ENCODE data around the gene PPP1R13B.

The PPP1R13B gene

DNA sequence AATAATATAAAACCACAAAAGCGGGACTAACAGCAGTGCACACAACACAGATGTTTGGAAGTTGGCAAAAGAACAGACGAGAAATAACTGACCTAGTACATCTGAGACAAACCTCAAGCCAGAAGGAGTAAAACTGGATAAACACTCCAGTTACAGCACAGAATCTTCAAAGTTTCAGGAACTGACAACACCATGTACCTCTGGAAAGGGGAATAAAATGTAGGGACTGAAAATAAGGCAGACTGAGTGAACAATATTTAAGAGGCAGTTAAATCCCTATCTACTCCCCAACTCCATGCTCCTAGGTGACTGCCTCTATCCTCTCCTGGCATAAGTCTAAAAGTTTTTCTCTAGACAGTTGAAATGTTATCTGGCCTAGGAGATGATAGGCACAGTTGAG, 73.9 kb downstream of the PPP1R13B start:
- no peak for DNase-seq

GRCh38 chr14:103772078-103772712, 75.2 kb downstream of the PPP1R13B start:
- DNase-seq = no peak

DNA sequence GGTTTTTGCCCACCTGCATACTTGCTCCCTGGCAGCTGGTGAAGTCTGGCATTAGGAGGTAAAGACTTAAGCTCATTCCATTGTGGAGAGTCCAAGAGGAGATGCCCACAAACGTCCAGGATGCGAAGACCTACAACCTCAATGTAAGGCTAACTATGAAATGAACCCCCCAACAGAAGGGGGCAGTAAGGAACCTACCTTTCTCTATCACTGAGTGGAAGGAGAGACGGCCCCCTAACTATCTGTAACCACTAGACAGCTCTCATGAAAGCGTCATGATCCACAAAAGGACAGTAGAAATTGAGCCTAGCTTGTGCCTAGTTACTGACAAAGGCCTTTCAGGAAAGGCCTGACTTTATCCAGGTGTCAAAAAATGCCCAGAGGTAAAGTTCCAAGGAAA, 76.5 kb downstream of the PPP1R13B start:
- DNase-seq = no peak

DNA sequence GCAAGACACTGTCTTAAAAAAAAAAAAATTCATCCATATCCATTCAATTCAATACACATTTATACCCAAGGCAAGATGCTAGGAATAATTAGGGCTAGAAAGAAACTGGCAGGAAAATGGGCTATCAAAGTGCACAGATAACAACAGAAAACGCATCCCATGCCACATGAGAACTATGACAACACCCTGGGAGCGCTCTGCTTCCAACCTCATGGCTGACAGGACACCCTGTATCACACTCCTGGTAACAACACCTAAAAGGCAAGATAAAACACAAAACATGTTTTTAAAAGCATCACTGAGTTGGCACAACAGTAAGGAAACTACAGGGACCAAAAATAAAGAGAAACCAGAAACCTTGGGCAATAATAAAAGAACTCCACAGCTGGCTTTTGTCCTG, 76.9 kb downstream of the PPP1R13B start:
- no peak for DNase-seq

DNA sequence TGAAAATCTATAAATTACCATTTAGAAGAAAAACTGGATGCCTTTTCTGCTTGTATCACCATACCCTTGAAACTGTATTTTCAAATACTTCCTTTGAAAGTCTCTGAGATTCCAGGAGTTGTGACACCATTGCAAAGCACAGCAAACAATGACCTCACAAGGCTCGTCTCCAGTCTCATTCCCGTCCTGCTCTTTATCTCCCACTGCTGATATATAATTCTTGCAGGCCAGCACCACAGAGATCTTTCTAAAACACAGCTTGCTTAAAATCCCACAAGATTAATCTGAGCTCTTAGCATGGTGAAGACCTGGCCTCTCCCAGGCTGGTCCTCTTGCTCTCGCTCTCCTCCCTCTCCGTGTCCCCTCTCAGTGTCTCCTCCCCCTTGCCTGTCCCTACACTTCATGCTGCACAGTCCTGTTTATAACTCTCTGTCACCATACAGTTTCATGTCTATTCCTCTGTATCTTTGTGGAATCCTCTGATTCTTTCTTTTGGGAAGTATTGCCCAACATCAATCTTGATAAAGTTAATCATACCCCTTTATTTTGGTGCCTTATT, 80.0 kb downstream of the PPP1R13B start:
- no peak for DNase-seq

DNA sequence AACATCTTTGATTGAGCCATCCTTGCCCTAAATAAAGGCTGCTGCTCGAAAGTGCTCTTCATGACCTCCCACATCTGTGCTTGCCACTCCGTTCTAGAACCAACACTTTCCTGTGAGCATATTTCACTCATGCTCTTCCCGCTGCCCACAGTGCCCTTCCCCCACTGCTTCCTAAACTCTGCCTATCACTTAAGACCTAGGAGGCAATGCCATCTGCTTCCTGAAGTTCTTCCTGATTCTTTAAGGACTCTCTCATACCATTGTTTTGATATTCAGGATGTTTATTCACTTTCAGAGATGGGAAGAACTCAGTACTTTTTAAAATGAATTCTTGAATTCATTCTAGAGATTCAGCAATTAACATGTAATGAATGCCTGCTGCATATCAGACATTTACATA, 81.8 kb downstream of the PPP1R13B start:
- no peak for DNase-seq

- no peak for DNase-seq
These were observed 83.5 kb downstream of the PPP1R13B start for GRCh38 chr14:103763730-103764488.

GRCh38 chr14:103762541-103762940, 84.8 kb downstream of the PPP1R13B start:
- DNase-seq = no peak

DNA sequence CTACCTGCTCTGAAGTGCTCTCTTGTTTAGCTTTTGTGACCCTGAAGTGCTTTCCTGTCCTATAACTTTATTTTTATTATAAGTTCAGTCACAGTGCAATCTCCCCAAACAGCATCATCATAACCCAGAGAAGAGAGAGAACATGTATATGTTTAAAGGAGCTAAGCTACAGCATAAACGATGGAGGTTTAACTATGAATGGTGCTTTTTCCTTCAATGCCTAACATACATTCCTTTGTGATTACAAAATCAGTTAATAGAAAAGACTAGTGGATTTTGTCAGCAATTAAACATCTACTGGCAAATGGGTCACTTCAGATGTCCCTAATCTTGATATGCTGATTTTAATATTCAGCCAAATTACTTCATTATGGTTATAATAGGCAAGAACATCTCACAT, 85.3 kb downstream of the PPP1R13B start:
- DNase-seq = no peak

DNA sequence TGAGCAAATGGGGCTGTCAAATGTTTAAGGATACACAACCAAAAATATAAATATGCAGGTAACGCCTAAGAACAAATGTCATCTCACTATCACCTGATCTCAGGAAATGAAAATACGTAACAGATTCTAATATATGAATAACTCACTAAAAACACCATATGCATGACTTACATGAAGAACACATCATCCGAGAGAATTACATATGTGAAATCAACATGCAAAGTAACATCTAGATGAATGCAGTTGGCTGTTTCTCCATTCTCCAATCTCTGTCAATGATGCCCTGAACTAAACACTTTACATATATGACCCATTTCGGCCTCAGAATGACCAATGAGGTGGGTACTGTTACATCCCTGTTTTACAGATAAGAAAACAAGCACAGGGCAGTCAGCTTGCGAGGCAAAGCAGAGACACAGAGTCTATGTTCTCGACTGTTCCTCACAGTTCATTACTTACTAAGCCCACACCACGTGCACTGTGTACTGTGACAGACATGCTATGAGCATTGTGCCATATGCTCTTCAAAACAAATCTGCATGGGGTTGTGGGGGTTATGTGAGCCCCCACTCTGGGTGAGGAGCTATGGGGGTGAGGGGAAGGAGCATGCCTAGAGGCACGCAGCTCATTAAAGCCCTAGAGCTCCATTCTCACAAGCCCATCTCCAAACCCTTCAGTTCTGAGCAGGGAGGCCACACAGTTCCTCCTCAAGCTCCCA, 89.2 kb downstream of the PPP1R13B start:
- DNase-seq = no peak

- no peak for DNase-seq
These were observed 92.3 kb downstream of the PPP1R13B start for GRCh38 chr14:103755060-103755459.

DNA sequence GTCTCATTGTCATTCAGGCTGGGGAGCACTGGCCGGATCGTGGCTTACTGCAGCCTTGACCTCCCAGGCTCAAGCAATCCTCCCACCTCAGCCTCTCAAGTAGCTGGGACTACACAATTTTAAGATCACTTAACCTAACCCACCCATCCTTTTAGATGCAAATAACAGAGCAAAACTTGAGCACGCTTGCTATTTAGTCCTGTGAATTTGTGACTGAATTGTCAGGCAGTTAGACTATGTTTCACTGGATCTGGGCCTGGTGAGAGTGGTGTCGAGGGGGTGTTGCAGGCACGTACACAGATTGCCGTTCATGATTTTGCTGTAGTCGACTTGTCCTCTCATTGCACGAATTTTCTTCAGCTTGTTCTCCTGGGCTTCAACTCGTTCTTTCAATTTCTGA, 93.6 kb downstream of the PPP1R13B start:
- no peak for DNase-seq

DNA sequence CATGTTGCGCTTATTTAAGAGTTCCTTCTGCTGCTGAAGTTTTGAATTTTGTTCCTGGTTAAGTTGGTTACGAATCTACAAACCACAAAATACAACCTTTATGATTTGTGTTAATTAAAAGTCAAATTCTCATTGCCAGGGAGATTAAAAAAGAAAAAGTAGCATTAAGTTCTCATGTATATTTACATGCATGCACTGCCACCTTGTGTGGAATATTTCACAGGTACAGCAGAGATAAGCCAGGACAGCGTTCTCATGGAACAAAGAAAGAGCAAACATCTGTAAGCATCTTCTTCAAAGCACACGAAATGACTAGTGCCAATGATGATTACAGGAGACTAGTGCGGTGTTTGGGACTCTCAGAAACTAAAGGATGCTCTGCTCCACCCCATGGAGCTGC, 97.5 kb downstream of the PPP1R13B start:
- DNase-seq = no peak

GRCh38 chr14:103749452-103749851, 97.9 kb downstream of the PPP1R13B start:
- DNase-seq = no peak

GRCh38 chr14:103748534-103748857, 98.9 kb downstream of the PPP1R13B start:
- DNase-seq = peak; percentile 30 to 51

GRCh38 chr14:103746701-103747100, 100.7 kb downstream of the PPP1R13B start:
- no peak for DNase-seq

DNA sequence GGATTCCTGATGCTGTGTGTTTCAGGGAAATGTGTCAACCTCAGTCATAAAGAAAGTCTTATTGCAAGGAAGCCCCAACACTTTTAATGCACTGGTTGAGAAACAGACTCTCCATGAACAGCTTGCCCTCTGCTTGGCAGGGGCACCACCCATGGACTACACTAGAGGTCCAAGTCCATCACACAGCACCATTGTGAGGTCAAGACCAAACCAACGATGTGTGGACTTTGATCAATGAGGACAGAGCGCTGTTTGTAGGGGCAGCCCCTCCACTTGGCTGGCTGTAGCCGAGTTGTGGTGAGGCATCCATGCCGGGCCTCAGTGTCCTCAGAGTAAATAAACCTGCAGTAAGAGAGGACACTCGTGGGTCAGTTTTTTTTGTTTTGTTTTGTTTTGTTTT, 102.0 kb downstream of the PPP1R13B start:
- no peak for DNase-seq

- DNase-seq = no peak
These were observed 102.6 kb downstream of the PPP1R13B start for GRCh38 chr14:103744621-103745395.

GRCh38 chr14:103743691-103744090, 103.7 kb downstream of the PPP1R13B start:
- DNase-seq = no peak

DNA sequence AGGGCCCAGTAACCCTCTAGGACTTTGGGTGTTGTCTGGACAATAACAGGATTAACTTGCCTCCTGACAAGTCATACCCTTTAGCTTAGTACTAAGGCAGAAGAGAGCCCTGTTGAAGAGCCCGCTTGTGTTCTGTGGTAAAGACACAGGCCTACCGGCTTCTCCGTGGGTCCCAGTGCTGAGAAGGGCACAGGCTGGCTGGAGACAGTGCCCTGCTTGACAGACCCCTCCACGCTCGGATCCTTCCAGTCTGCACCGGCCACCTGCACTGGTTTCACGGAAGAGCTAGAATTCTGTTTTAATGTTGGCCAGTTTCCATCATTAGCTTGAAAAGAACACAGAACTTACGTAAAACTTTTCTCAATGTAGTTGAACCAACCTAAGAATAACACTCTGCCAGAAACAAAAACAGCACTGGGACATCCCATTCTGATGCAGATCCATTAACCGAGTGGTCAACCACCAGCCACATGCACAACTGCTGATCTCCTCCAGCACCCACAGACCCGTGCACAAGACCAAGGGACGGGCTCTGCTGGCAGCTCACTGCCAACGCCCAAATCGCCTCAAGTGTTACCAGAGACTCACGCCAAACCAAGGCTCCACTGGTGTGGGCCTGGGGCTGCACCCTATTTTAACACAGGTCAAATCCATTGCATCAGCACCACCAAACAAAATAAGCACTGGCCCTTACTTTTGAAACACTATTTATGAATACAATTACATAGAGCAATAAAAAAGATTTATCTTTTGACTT, 104.7 kb downstream of the PPP1R13B start:
- no peak for DNase-seq

- no peak for DNase-seq
These were observed 105.5 kb downstream of the PPP1R13B start for GRCh38 chr14:103741876-103742275.

DNA sequence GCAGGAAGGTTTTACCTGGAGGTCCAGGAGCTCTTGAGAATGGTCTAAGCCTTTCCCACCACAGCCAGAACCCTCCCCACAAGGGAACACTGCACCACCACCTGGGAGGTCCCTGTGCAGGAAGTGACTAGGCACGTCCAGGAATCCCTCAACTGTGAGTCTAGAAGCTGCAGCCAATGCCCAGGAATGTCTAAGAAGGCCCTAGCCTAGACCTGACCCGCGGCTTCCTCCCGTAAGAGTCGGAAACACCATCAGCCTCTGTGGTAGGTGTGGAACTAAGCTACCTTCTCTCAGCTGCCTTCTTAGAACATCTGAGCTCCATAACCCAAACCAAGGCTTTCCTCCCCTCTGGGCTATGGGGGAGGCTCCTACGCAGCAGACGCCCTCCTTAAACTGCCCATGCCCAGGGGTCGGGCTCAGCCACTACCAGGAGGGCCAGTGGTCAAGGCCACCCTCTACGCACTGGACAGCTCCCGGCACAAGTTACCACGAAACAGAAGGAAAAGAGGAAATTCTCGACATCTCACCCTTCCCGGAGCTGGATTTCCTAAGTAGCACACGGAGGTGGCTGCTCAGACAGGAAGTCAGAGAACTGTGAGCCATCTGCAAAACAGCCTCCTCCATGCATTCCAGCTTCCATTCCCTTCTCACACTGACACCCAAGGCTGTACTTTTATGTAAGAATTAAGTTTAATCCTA, 106.2 kb downstream of the PPP1R13B start:
- no peak for DNase-seq

Measured in CD4-positive, alpha-beta T cell treated with Interleukin-1 beta for 1 hour (primary cell).